ENCODE data around the gene SEC31A.
A peak's percentile ranks its signal among the peaks of the same experiment; 100 is the strongest.

The SEC31A gene

GRCh38 chr4:82901183-82901718, 10.3 kb upstream of the SEC31A start:
- DNase-seq (ENCODE audit: low read depth in 1 of 2, low spot score in 1 of 2) = no peak
- in situ Hi-C loops (cut with HindIII; ENCODE audit: low pct_unique_long_range_greater_than_20kb, low sequenced_read_pairs) = no loop called here
- TF ChIP-seq JUND (IDR thresholded peaks at IDR 0.05; ENCODE audit: low read depth) = no peak

DNA sequence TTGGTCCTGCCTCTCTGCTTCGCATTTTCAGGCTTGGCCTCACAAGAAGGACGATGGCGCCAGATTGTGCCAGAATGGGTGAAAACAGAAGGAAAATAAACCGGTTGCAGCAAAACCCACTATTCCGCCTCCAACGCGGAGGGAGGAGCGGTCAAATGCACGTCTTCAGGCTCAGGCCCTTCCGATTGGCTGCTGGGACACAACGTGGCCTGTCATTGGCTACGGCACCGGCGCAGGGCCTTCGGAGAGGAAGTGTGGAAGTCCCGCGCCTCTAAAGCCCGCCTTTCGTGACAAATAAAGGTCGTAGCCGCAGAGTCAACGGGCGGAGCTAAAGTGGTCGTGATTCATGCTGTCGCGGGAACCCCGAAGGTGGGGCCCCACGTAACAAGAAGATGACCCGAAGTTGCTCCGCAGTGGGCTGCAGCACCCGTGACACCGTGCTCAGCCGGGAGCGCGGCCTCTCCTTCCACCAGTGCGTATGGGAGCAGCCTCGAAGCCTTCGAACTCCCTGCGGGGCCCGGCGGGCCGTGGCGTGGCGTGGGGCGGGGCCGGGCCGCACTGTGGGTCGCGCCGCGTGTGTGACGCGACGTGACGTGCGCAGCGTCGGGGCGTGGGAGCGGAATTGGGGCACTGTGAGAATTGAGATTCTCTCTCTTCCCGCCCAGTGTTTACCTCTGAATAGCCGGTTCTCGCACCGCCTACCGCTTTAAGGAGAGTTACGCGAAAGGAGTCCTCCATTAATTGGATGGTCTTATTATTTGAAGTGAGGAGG, 9.6 kb upstream of the SEC31A start, which contains the start of gene THAP9:
TSS of gene THAP9 (plus strand) at position 325 of the 772 bp plus-strand sequence. CDS start at position 393, 68 bp downstream.
- in situ Hi-C loops (cut with HindIII; ENCODE audit: low pct_unique_long_range_greater_than_20kb, low sequenced_read_pairs) = no loop called here
- TF ChIP-seq JUND (IDR thresholded peaks at IDR 0.05; ENCODE audit: low read depth) = no peak
- DNase-seq (ENCODE audit: low read depth in 1 of 2, low spot score in 1 of 2) = peak; percentile 87 to 98

GRCh38 chr4:82900066-82900410, 9.1 kb upstream of the SEC31A start:
- DNase-seq (ENCODE audit: low read depth in 1 of 2, low spot score in 1 of 2) = no peak
- in situ Hi-C loops (cut with HindIII; ENCODE audit: low pct_unique_long_range_greater_than_20kb, low sequenced_read_pairs) = no loop called here
- TF ChIP-seq JUND (IDR thresholded peaks at IDR 0.05; ENCODE audit: low read depth) = no peak

GRCh38 chr4:82899374-82900065, 8.6 kb upstream of the SEC31A start:
- no peak for TF ChIP-seq JUND (IDR thresholded peaks at IDR 0.05; ENCODE audit: low read depth)
- in situ Hi-C loops (cut with HindIII; ENCODE audit: low pct_unique_long_range_greater_than_20kb, low sequenced_read_pairs) = no loop called here

DNA sequence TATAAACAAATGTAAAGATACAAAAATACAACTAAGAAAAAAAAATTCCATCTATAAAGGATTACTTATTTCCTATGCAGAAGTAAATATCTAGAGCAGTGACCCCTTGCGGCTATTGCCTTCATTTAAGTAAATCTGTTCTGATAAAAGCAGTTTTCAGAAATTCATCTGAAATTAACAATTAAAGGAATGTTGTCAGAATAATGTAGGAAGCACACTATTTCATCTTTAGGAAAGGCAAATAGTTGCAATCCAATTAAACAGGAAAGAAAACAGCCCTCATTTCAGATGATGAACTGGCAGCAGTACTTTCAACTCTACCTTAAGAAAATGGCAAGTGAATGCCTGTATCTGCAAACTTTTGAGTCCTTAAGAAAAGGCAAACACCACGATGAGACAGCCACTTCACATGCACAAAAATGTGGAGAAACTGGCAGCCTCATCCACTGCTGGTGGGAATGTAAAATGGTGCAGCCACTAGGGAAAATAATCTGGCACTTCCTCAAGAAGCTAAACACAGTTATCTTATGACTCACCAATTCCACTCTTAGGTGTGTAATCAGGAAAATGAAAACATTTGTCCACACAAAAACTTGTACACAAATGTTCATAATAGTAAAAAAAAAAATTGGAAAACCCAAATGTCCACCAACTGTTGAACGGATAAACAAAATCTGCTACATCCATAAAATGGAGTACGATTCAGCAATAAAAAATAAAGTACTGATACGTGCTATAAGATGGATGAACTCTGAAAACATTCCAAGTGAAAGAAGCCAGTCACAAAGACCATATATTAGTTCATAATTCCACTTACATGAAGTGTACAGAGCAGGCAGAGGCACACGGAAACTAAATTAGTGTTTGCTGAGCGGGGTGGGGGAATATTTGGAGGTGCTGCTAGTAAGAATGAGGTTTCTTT, 7.6 kb upstream of the SEC31A start:
- DNase-seq (ENCODE audit: low read depth in 1 of 2, low spot score in 1 of 2) = peak in 1 of 2 experiments; percentile 43
- no peak for TF ChIP-seq JUND (IDR thresholded peaks at IDR 0.05; ENCODE audit: low read depth)
- in situ Hi-C loops (cut with HindIII; ENCODE audit: low pct_unique_long_range_greater_than_20kb, low sequenced_read_pairs) = no loop called here

More at GRCh38 chr4:82899374-82900065, 8.6 kb upstream of the SEC31A start:
- DNase-seq (ENCODE audit: low read depth in 1 of 2, low spot score in 1 of 2) = no peak

GRCh38 chr4:82896755-82897154, 5.8 kb upstream of the SEC31A start:
- no peak for DNase-seq (ENCODE audit: low read depth in 1 of 2, low spot score in 1 of 2)
- no peak for TF ChIP-seq JUND (IDR thresholded peaks at IDR 0.05; ENCODE audit: low read depth)
- in situ Hi-C loops (cut with HindIII; ENCODE audit: low pct_unique_long_range_greater_than_20kb, low sequenced_read_pairs) = no loop called here

DNA sequence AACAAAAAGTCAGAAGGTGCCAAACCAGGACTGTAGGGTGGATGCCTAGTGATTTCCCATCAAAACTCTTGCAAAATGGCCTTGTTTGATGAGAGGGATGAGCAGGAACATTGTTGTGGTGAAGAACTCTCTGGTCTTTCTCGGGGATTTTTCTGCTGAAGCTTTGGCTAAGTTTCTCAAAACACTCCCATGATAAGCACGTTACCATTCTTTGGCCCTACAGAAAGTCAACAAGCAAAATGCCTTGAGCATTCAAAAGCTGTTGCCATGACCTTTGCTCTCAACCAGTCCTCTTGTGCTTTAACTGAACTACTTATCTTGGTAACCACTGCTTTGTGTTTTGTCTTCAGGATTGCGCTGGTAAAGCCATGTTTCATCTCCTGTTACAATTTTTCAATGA, 3.0 kb upstream of the SEC31A start:
- no peak for TF ChIP-seq JUND (IDR thresholded peaks at IDR 0.05; ENCODE audit: low read depth)
- in situ Hi-C loops (cut with HindIII; ENCODE audit: low pct_unique_long_range_greater_than_20kb, low sequenced_read_pairs) = no loop called here
- no peak for DNase-seq (ENCODE audit: low read depth in 1 of 2, low spot score in 1 of 2)

GRCh38 chr4:82892467-82892802, 1.5 kb upstream of the SEC31A start:
- DNase-seq (ENCODE audit: low read depth in 1 of 2, low spot score in 1 of 2) = no peak
- in situ Hi-C loops (cut with HindIII; ENCODE audit: low pct_unique_long_range_greater_than_20kb, low sequenced_read_pairs) = no loop called here
- TF ChIP-seq JUND (IDR thresholded peaks at IDR 0.05; ENCODE audit: low read depth) = no peak

DNA sequence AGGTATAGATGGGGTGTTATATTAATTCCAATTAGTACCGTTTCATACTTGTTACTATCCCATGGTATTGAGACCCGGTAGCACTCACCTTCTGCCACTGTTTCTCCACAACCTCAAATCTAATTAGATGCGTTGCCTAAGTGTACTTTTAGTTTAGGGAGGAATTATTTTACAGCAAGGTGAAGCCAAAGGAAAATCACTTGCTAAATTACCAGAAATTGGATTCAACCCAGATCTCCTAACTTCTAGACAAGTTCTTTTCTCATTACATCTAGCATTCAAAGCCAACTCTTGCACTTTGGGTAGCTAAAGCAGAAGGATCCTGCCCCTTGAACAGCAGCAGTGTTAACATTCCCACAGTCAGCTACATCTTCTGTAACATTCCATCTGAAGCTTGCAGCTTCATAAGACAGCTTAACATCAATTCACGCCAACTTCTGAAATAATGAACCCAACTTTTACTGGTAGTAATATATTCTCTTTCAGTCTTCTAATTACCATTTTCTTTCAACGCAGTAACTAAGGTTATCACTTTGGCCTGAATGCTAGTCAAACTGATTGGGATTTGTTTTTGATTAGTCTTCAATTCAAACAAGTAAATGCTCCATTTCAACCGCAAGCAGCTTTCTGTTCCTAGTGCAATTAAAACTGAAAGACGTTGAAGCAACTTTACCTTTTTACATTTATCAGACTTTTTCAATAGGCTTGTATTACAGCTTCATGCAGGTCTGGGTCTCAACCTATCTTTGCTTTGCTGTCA, 934 bp upstream of the SEC31A start:
- in situ Hi-C loops (cut with HindIII; ENCODE audit: low pct_unique_long_range_greater_than_20kb, low sequenced_read_pairs) = no loop called here
- DNase-seq (ENCODE audit: low read depth in 1 of 2, low spot score in 1 of 2) = peak in 1 of 2 experiments; percentile 6
- TF ChIP-seq JUND (IDR thresholded peaks at IDR 0.05; ENCODE audit: low read depth) = no peak

DNA sequence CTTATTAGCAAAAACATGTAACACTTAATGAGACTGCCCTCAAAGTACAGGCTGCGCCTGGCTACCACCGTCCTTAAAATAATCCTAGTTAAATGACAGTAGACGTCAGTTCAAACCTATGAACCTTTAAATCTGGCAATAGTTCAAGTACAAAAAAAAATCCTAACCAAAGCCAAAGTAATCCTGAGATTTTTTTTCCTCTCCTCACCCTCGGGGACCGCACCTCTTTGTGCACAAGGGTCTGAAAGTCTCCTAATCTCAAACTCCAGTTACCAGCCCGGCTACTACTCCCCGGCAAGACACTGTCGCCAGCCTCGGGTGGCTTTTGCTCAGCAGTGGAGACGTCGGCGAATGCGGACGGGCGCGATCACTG, 439 bp downstream of the SEC31A start:
- DNase-seq (ENCODE audit: low read depth in 1 of 2, low spot score in 1 of 2) = no peak
- in situ Hi-C loops (cut with HindIII; ENCODE audit: low pct_unique_long_range_greater_than_20kb, low sequenced_read_pairs) = no loop called here
- TF ChIP-seq JUND (IDR thresholded peaks at IDR 0.05; ENCODE audit: low read depth) = no peak

- no peak for TF ChIP-seq JUND (IDR thresholded peaks at IDR 0.05; ENCODE audit: low read depth)
- in situ Hi-C loops (cut with HindIII; ENCODE audit: low pct_unique_long_range_greater_than_20kb, low sequenced_read_pairs) = no loop called here
- DNase-seq (ENCODE audit: low read depth in 1 of 2, low spot score in 1 of 2) = no peak
Observed at GRCh38 chr4:82889287-82889686, 1.7 kb downstream of the SEC31A start.
